Duodenal mucosa (tissue), 2 donors: ENCODE results near the gene NPR2.
A peak's percentile ranks its signal among the peaks of the same experiment; 100 is the strongest.

Source experiments
- H3K27ac ChIP-seq: one replicate; pipeline ENCODE4 v1.7.0; 2013; ENCODE audit warnings: low read depth, low read length
- H3K27me3 ChIP-seq, 2 donors: one replicate each; pipeline ENCODE4 v1.7.0; 2013; ENCODE audit warnings: low read length in 2 of 2, control low read depth in 1 of 2; ENCODE audit not compliant: insufficient read depth in 2 of 2, control insufficient read depth in 1 of 2
- H3K36me3 ChIP-seq, 2 donors: one replicate each; pipeline ENCODE4 v1.7.0; 2013; ENCODE audit warnings: low read length in 2 of 2, control low read depth in 1 of 2; ENCODE audit not compliant: insufficient read depth in 2 of 2, control insufficient read depth in 1 of 2
- H3K4me1 ChIP-seq, 2 donors: one replicate each; pipeline ENCODE4 v1.7.0; 2013; ENCODE audit warnings: low read length in 2 of 2, control low read depth in 1 of 2; ENCODE audit not compliant: insufficient read depth in 2 of 2, control insufficient read depth in 1 of 2
- H3K4me3 ChIP-seq, 2 donors: one replicate each; pipeline ENCODE4 v1.7.0; 2013; ENCODE audit warnings: low read length in 2 of 2, low read depth in 1 of 2
- H3K9ac ChIP-seq, 2 donors: one replicate each; pipeline ENCODE4 v1.7.0; 2013; ENCODE audit warnings: low read length in 2 of 2, low read depth in 1 of 2
- H3K9me3 ChIP-seq, 2 donors: one replicate each; pipeline ENCODE4 v1.7.0; 2013; ENCODE audit warnings: low read length in 2 of 2, control low read depth in 1 of 2; ENCODE audit not compliant: control insufficient read depth in 1 of 2

The NPR2 gene

GRCh38 chr9:35791297-35791921 lies at the start of gene NPR2:
TSS of gene NPR2 (plus strand) at chr9:35791591. CDS start at chr9:35792409, 818 bp downstream.
- Histone ChIP-seq H3K9ac (no peak within 1 kb of the TSS), H3K27me3 (no peaks in the 10 kb centered on the region), H3K4me3 (peak within 1 kb of the TSS in 1 of 2 donors; percentile 40), H3K36me3 (peaks cover 0 to 10% of the 10 kb centered on the region in 2 donors), H3K27ac (no peak within 1 kb of the TSS), H3K4me1 (peaks cover 4 to 5% of the 10 kb centered on the region in 2 donors), H3K9me3 (no peaks in the 10 kb centered on the region)

- Histone ChIP-seq H3K4me1 (peaks cover 15 to 22% of the 10 kb centered on the region in 2 donors), H3K27me3 (no peaks in the 10 kb centered on the region), H3K4me3 (no peak overlapping the region), H3K9ac (no peak overlapping the region), H3K27ac (no peak overlapping the region), H3K9me3 (no peaks in the 10 kb centered on the region), H3K36me3 (peaks cover 69 to 80% of the 10 kb centered on the region in 2 donors)
These were observed 49.7 kb upstream of the NPR2 start for GRCh38 chr9:35741740-35742139.

- Histone ChIP-seq H3K27ac (no peak overlapping the region), H3K4me1 (peaks cover 28 to 37% of the 10 kb centered on the region in 2 donors)
These were observed 47.9 kb upstream of the NPR2 start for GRCh38 chr9:35743452-35743851.

GRCh38 chr9:35743880-35744518 lies 47.4 kb upstream of the NPR2 start:
- H3K36me3 ChIP-seq: peaks cover 47 to 58% of the 10 kb centered on the region in 2 donors
- H3K27ac ChIP-seq: no peak overlapping the region
- no peak overlapping the region for H3K9ac ChIP-seq
- no peak overlapping the region for H3K4me3 ChIP-seq
- H3K27me3 ChIP-seq: no peaks in the 10 kb centered on the region
- no peaks in the 10 kb centered on the region for H3K9me3 ChIP-seq
- H3K4me1 ChIP-seq: peaks cover 28 to 37% of the 10 kb centered on the region in 2 donors

More at GRCh38 chr9:35743452-35743851, 47.9 kb upstream of the NPR2 start:
- Histone ChIP-seq H3K9ac (no peak overlapping the region), H3K9me3 (no peaks in the 10 kb centered on the region), H3K36me3 (peaks cover 53 to 63% of the 10 kb centered on the region in 2 donors), H3K4me3 (no peak overlapping the region), H3K27me3 (no peaks in the 10 kb centered on the region)

GRCh38 chr9:35745569-35745968 lies 45.8 kb upstream of the NPR2 start:
- Histone ChIP-seq H3K27me3 (no peaks in the 10 kb centered on the region), H3K4me1 (peaks cover 38 to 44% of the 10 kb centered on the region in 2 donors), H3K4me3 (peak overlapping the region; percentile 81 to 99), H3K9ac (peak overlapping the region; percentile 40), H3K27ac (no peak overlapping the region), H3K9me3 (no peaks in the 10 kb centered on the region), H3K36me3 (peaks cover 34 to 42% of the 10 kb centered on the region in 2 donors)

GRCh38 chr9:35746583-35746982 lies 44.8 kb upstream of the NPR2 start:
- H3K27me3 ChIP-seq: no peaks in the 10 kb centered on the region
- H3K4me1 ChIP-seq: peaks cover 40 to 44% of the 10 kb centered on the region in 2 donors
- H3K36me3 ChIP-seq: peaks cover 36 to 44% of the 10 kb centered on the region in 2 donors
- H3K27ac ChIP-seq: peak overlapping the region; percentile 70
- H3K9ac ChIP-seq: peak overlapping the region; percentile 90 to 96
- H3K9me3 ChIP-seq: no peaks in the 10 kb centered on the region
- peak overlapping the region; percentile 81 to 99 for H3K4me3 ChIP-seq

- Histone ChIP-seq H3K27ac (peak overlapping the region; percentile 92), H3K36me3 (peaks cover 40 to 43% of the 10 kb centered on the region in 2 donors)
These were observed 43.0 kb upstream of the NPR2 start for GRCh38 chr9:35748242-35748857.

GRCh38 chr9:35748858-35749514 lies 42.4 kb upstream of the NPR2 start, which contains the start of the genes GBA2 and RGP1:
TSS of gene GBA2 (minus strand) at chr9:35749228. CDS start at chr9:35748704, 524 bp downstream.
TSS of gene RGP1 (plus strand) at chr9:35749287. CDS start at chr9:35749756, 469 bp downstream.
- Histone ChIP-seq H3K9me3 (no peaks in the 10 kb centered on the region), H3K4me1 (peaks cover 37 to 42% of the 10 kb centered on the region in 2 donors), H3K36me3 (peaks cover 40 to 43% of the 10 kb centered on the region in 2 donors), H3K9ac (peak within 1 kb of the TSS; percentile 95 to 96), H3K27ac (peak within 1 kb of the TSS; percentile 92), H3K27me3 (no peaks in the 10 kb centered on the region), H3K4me3 (peak within 1 kb of the TSS; percentile 81 to 99)

More at GRCh38 chr9:35748242-35748857, 43.0 kb upstream of the NPR2 start:
- H3K4me3 ChIP-seq: peak overlapping the region; percentile 81 to 99
- no peaks in the 10 kb centered on the region for H3K27me3 ChIP-seq
- H3K4me1 ChIP-seq: peaks cover 37 to 44% of the 10 kb centered on the region in 2 donors
- peak overlapping the region; percentile 90 to 96 for H3K9ac ChIP-seq
- H3K9me3 ChIP-seq: no peaks in the 10 kb centered on the region

GRCh38 chr9:35749515-35750255 lies 41.7 kb upstream of the NPR2 start:
- Histone ChIP-seq H3K27me3 (no peaks in the 10 kb centered on the region), H3K4me3 (peak overlapping the region; percentile 81 to 99), H3K9ac (peak overlapping the region; percentile 95 to 96), H3K4me1 (peaks cover 35 to 37% of the 10 kb centered on the region in 2 donors), H3K27ac (peak overlapping the region; percentile 92), H3K9me3 (no peaks in the 10 kb centered on the region), H3K36me3 (peaks cover 37 to 42% of the 10 kb centered on the region in 2 donors)
